HepG2 (cell line): Measurements from ENCODE around the gene RPL32. TPM values are rescaled to one million over a fixed set of nuclear protein-coding genes. Genes with fewer than 3 reads are reported as not detected.

ENCODE experiments used
- AFF4 ChIP-seq: sonication (generic); formaldehyde crosslinking; IDR thresholded peaks from 2 replicates; pipeline ENCODE4 v1.4.0; 2020; ENCODE audit warnings: missing genetic modification reagents
- HOXD1 ChIP-seq: sonication (generic); formaldehyde crosslinking; IDR thresholded peaks from 2 replicates; pipeline ENCODE4 v1.5.0; 2020; ENCODE audit warnings: missing genetic modification reagents
- KDM2A ChIP-seq: sonication (generic); formaldehyde crosslinking; IDR thresholded peaks from 2 replicates; pipeline ENCODE4 v1.4.0; 2020; ENCODE audit warnings: low read depth, missing genetic modification reagents, borderline replicate concordance
- LBX2 ChIP-seq: sonication (generic); formaldehyde crosslinking; IDR thresholded peaks from 2 replicates; pipeline ENCODE4 v1.5.0; 2020; ENCODE audit warnings: missing genetic modification reagents, mild to moderate bottlenecking, borderline replicate concordance
- LCORL ChIP-seq, 2 experiments: fragments of 450-650 bp in 1 of 2; sonication (generic) in 1 of 2; formaldehyde crosslinking in 1 of 2; IDR thresholded peaks; 2 replicates each; pipeline versions ENCODE4 v1.5.0 to v1.6.1; 2017 to 2020; ENCODE audit warnings: antibody characterized with exemption in 1 of 2, missing genetic modification reagents in 1 of 2
- NCOA5 ChIP-seq: sonication (generic); formaldehyde crosslinking; IDR thresholded peaks from 2 replicates; pipeline ENCODE4 v1.4.0; 2020; ENCODE audit warnings: missing genetic modification reagents
- ZC3H4 ChIP-seq: sonication (generic); formaldehyde crosslinking; IDR thresholded peaks from 2 replicates; pipeline ENCODE4 v1.4.0; 2020; ENCODE audit warnings: missing genetic modification reagents, borderline replicate concordance
- ZFX ChIP-seq: sonication (generic); formaldehyde crosslinking; IDR thresholded peaks from 2 replicates; pipeline ENCODE4 v1.4.0; 2020; ENCODE audit warnings: mild to moderate bottlenecking, low read depth, missing genetic modification reagents, moderate library complexity
- ZNF160 ChIP-seq: sonication (generic); formaldehyde crosslinking; IDR thresholded peaks from 2 replicates; pipeline ENCODE4 v1.8.0; 2022; ENCODE audit warnings: mild to moderate bottlenecking, inconsistent platforms, missing genetic modification reagents
- ZNF317 ChIP-seq: sonication (generic); formaldehyde crosslinking; IDR thresholded peaks from 2 replicates; pipeline ENCODE4 v1.5.0; 2020; ENCODE audit warnings: mild to moderate bottlenecking, missing genetic modification reagents
- ZSCAN9 ChIP-seq: IDR thresholded peaks from 2 replicates; pipeline ENCODE4 v1.6.1; 2016; ENCODE audit warnings: borderline replicate concordance
- polyA plus RNA-seq, 8 experiments: library from polyadenylated mRNA; depleted of rRNA in 3 of 8; stranded (reverse) in 7 of 8; unstranded in 1 of 8; fragments of >200 nt; fragmentation: Illumina TruSeq in 4 of 8; extraction: Trizol in 4 of 8; gene quantifications; 2 replicates each; pipeline versions ENCODE4 v1.2.1 to v1.2.3, GENCODE V29; 2011 to 2016; ENCODE audit warnings: low read depth in 4 of 8, missing spikeins in 1 of 8, mixed read lengths in 1 of 8; ENCODE audit not compliant: insufficient read depth in 1 of 8
- total RNA-seq, 5 experiments: library from RNA; depleted of rRNA; stranded (reverse); fragments of >200 nt; fragmentation: Illumina TruSeq; extraction: Trizol; gene quantifications; 2 replicates each; pipeline ENCODE4 v1.2.3, GENCODE V29; 2016; ENCODE audit warnings: low read depth in 1 of 5
- TF ChIP-seq, protein P1 (sequence below): sonication (generic); formaldehyde crosslinking; IDR thresholded peaks from 2 replicates; pipeline ENCODE4 v1.8.0; 2022; ENCODE audit warnings: low read depth, missing genetic modification reagents

RPL32 gene
- total and polyA plus RNA-seq, 2 of the 13 experiments (the other 11 are each of a cell fraction or from before 2014, with no cell fraction given) = 1,781 to 2,401 TPM

GRCh38 chr3:12841149-12841969 lies at the start of gene RPL32 (continued):
- TF ChIP-seq ZSCAN9 (CRISPR knock-in tag) = peak; percentile 62; the same call in 1 of the 2 replicates
- 0 out of 2 replicates have a peak, but pooled peaks have one; percentile 42 for TF ChIP-seq AFF4 (CRISPR knock-in tag)
- TF ChIP-seq ZNF160 = no peak
- TF ChIP-seq, protein P1, sequence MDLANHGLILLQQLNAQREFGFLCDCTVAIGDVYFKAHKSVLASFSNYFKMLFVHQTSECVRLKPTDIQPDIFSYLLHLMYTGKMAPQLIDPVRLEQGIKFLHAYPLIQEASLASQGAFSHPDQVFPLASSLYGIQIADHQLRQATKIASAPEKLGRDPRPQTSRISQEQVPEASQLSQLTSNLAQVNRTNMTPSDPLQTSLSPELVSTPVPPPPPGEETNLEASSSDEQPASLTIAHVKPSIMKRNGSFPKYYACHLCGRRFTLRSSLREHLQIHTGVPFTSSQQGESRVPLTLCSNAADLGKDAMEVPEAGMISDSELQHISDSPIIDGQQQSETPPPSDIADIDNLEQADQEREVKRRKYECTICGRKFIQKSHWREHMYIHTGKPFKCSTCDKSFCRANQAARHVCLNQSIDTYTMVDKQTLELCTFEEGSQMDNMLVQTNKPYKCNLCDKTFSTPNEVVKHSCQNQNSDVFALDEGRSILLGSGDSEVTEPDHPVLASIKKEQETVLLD (CRISPR knock-in tag) = peak; percentile 47
- TF ChIP-seq LCORL (IDR thresholded peaks at IDR 0.05) = no peak
- peak; percentile 37; the same call in 1 of the 2 replicates for TF ChIP-seq LCORL (CRISPR knock-in tag; IDR thresholded peaks at IDR 0.05)
- TF ChIP-seq ZFX (CRISPR knock-in tag) = peak; percentile 85
- TF ChIP-seq NCOA5 (CRISPR knock-in tag) = 0 out of 2 replicates have a peak, but pooled peaks have one; percentile 53
- 0 out of 2 replicates have a peak, but pooled peaks have one; percentile 41 for TF ChIP-seq ZC3H4
- TF ChIP-seq ZNF317 (CRISPR knock-in tag) = no peak
- peak; percentile 89 for TF ChIP-seq KDM2A
- 0 out of 2 replicates have a peak, but pooled peaks have one; percentile 55 for TF ChIP-seq HOXD1
- no peak for TF ChIP-seq LBX2 (CRISPR knock-in tag)
